ENCODE results near the gene KIF3B. TPM values are rescaled to one million over a fixed set of nuclear protein-coding genes. Genes with fewer than 3 reads are reported as not detected.

The KIF3B gene
- total and polyA plus RNA-seq, 2 of the 13 experiments (the other 11 are each of a cell fraction or from before 2014, with no cell fraction given), result 23.6 to 28.8 TPM

DNA sequence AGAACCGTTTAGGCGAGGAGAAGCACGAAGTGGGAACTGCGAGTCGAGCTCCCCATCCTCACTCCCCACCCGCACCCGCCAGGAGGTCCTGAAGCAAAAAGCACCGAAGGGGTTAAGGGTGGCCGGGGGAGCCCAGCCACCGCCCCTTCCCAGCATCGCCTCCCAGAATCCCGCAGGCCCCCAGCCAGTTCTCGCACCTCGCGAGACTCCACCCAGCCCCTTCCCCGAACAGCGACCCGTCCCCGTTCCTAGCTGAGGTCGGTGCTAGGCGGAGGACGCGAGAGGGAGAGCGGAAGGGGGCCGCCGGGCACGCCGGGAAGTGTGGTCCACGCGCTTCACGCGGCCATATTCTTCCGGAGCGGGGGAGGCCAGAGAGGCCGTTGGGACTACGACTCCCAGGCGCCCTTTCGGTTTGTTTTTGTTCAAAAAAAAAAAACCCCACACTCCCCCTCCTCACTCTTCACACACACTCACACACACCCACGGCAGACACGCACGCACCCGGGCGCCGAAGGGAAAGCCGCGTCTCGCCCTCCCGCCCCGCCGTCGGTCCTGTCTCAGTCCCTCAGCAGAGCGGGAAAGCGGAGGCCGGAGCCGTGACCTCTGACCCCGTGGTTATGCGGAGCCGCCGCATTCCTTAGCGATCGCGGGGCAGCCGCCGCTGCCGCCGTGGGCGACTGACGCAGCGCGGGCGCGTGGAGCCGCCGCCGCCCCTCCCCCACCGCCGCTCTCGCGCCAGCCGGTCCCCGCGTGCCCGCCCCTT lies 80.6 kb downstream of the KIF3B start, which contains the start of gene ASXL1 (continued):
- peak; percentile 11; the same call in 1 of the 2 replicates for TF ChIP-seq RNF219 (CRISPR knock-in tag; IDR thresholded peaks at IDR 0.05)

DNA sequence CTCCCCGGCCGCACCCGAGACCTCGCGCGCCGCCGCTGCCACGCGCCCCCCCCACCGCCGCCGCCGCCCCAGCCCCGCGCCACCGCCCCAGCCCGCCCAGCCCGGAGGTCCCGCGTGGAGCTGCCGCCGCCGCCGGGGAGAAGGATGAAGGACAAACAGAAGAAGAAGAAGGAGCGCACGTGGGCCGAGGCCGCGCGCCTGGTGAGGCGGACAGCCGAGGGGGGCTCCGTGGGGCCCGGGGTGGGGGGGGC lies 81.1 kb downstream of the KIF3B start:
- ChIA-PET POLR2A (interaction anchor here (1.1 to 5.3 kb wide), 11 partner anchors 9 to 117 kb away, joined by 3 to 36 read pairs (median 8); no protein-coding TSS in a partner anchor), CTCF (ENCODE audit: low intra/inter-chr PET ratio, low total read pairs) (no interaction called here)
- peak overlapping the region; percentile 73 to 95 (median 89); a peak in 4 of 6 replicates for H3K4me3 ChIP-seq (replicated peaks in 1 of 3; ENCODE audit: insufficient read depth in 1 of 3, low read depth in 2 of 3, low read length in 3 of 3)
- H3K36me3 ChIP-seq (replicated peaks in 1 of 2; ENCODE audit: control insufficient read depth in 1 of 2, insufficient read depth in 2 of 2, low read length in 2 of 2), result no peaks in the 10 kb centered on the region
- FAIRE-seq (no peak), ATAC-seq (no peak), DNase-seq (ENCODE audit: low spot score) (no peak)
- peaks cover 48% of the 10 kb centered on the region for H4K20me1 ChIP-seq (ENCODE audit: insufficient read depth, low read length)
- no peaks in the 10 kb centered on the region for H3K9me3 ChIP-seq (ENCODE audit: low read length)
- in situ Hi-C loops (cut with HindIII; ENCODE audit: extremely low pct_ligation_motif_present, low pct_unique_long_range_greater_than_20kb) (no loop called here), intact Hi-C loops (cut with micrococcal nuclease; ENCODE audit: unreplicated experiment) (loop anchor here (5.0 kb wide), 2 partner anchors 81 to 124 kb away; partner anchors contain the start of gene KIF3B)
- BruUV-seq (replicated peaks), result no TSS peak
- H3K4me1 ChIP-seq (ENCODE audit: insufficient read depth, low read length), result peaks cover 72% of the 10 kb centered on the region
- whole genome bisulfite sequencing (ENCODE audit: low lambda C conversion rate), result under 1% methylated on average over 23 of the region's 35 CpGs
- H3K4me2 ChIP-seq (ENCODE audit: low read depth, low read length), result no peak overlapping the region
- peak overlapping the region; percentile 94; the same call in 1 of the 2 replicates for H3K9ac ChIP-seq (ENCODE audit: insufficient read depth, low read depth, low read length)
- no peaks in the 10 kb centered on the region; a peak in 1 of 5 replicates for H3K27me3 ChIP-seq (ENCODE audit: control insufficient read depth in 1 of 2, insufficient read depth in 2 of 2, low read length in 2 of 2)
- H2AFZ ChIP-seq (ENCODE audit: low read length), result no peak overlapping the region
- peak overlapping the region; percentile 74 for H3K27ac ChIP-seq (ENCODE audit: extremely low read length, insufficient read depth, low read length)
- peaks cover 51% of the 10 kb centered on the region for H3K79me2 ChIP-seq (ENCODE audit: insufficient read depth, low read length)
- TF ChIP-seq TMF1 (CRISPR knock-in tag; IDR thresholded peaks at IDR 0.05; ENCODE audit: low read depth), result no peak; the same call in 1 of the 2 replicates
- TF ChIP-seq ZNF768 (CRISPR knock-in tag; IDR thresholded peaks at IDR 0.05), result no peak
- TF ChIP-seq BRCA1 (CRISPR knock-in tag; IDR thresholded peaks at IDR 0.05), result no peak
- TF ChIP-seq POLR2AphosphoS2 (IDR thresholded peaks at IDR 0.05; ENCODE audit: low read depth, low read length), result no peak
- TF ChIP-seq, protein P1, sequence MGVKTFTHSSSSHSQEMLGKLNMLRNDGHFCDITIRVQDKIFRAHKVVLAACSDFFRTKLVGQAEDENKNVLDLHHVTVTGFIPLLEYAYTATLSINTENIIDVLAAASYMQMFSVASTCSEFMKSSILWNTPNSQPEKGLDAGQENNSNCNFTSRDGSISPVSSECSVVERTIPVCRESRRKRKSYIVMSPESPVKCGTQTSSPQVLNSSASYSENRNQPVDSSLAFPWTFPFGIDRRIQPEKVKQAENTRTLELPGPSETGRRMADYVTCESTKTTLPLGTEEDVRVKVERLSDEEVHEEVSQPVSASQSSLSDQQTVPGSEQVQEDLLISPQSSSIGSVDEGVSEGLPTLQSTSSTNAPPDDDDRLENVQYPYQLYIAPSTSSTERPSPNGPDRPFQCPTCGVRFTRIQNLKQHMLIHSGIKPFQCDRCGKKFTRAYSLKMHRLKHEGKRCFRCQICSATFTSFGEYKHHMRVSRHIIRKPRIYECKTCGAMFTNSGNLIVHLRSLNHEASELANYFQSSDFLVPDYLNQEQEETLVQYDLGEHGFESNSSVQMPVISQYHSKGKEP (CRISPR knock-in tag; IDR thresholded peaks at IDR 0.05), result no peak
- no peak for TF ChIP-seq ZBTB10 (CRISPR knock-in tag; IDR thresholded peaks at IDR 0.05; ENCODE audit: borderline replicate concordance)
- no peak for TF ChIP-seq ZMYM4 (CRISPR knock-in tag; IDR thresholded peaks at IDR 0.05)
- peak; percentile 8; the same call in 1 of the 2 replicates for TF ChIP-seq SRY (CRISPR knock-in tag; IDR thresholded peaks at IDR 0.05)
- TF ChIP-seq, protein P2, sequence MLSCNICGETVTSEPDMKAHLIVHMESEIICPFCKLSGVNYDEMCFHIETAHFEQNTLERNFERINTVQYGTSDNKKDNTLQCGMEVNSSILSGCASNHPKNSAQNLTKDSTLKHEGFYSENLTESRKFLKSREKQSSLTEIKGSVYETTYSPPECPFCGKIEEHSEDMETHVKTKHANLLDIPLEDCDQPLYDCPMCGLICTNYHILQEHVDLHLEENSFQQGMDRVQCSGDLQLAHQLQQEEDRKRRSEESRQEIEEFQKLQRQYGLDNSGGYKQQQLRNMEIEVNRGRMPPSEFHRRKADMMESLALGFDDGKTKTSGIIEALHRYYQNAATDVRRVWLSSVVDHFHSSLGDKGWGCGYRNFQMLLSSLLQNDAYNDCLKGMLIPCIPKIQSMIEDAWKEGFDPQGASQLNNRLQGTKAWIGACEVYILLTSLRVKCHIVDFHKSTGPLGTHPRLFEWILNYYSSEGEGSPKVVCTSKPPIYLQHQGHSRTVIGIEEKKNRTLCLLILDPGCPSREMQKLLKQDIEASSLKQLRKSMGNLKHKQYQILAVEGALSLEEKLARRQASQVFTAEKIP (CRISPR knock-in tag; IDR thresholded peaks at IDR 0.05; ENCODE audit: borderline replicate concordance), result no peak
